Measurements from ENCODE around the gene SPAG5. TPM values are rescaled to one million over a fixed set of nuclear protein-coding genes. Genes with fewer than 3 reads are reported as not detected.

The SPAG5 gene
- total and polyA plus RNA-seq, 10 of the 15 experiments (the other 5 are each of a cell fraction or from before 2014, with no cell fraction given) = 73.5 to 171 (median 106) TPM

GRCh38 chr17:28544402-28545140 is 54.3 kb downstream of the SPAG5 start:
- ATAC-seq (no peak), DNase-seq (ENCODE audit: low read depth, low spot score) (no peak), FAIRE-seq (no peak)
- intact Hi-C loops (cut with micrococcal nuclease; ENCODE audit: unreplicated experiment) (loop anchor here (2.0 to 10.0 kb wide), 4 partner anchors 44 to 170 kb away; partner anchors contain the start of genes SARM1 and VTN), in situ Hi-C loops (cut with MboI) (loop anchor here (5.0 to 10.0 kb wide), 2 partner anchors 47 to 170 kb away; partner anchors contain the start of genes SARM1 and VTN)
- no peak overlapping the region for H3K4me3 ChIP-seq
- no peak overlapping the region for H3K27ac ChIP-seq (ENCODE audit: control insufficient read depth, insufficient read depth)
- no peak overlapping the region for H3K4me2 ChIP-seq (ENCODE audit: control insufficient read depth, insufficient read depth)
- H3K9ac ChIP-seq (ENCODE audit: control insufficient read depth, insufficient read depth, low read length) = no peak overlapping the region
- RAD21 ChIA-PET (ENCODE audit: unreplicated experiment) = interaction anchor here (0.6 to 1.4 kb wide), 5 partner anchors 21 to 746 kb away, joined by 3 to 6 read pairs (median 4); no protein-coding TSS in a partner anchor
- H2AFZ ChIP-seq (ENCODE audit: control insufficient read depth, low read depth, low read length) = no peak overlapping the region
- SMC1A ChIA-PET (ENCODE audit: uncharacterized antibody, unreplicated experiment) = interaction anchor here (0.7 to 2.4 kb wide), 4 partner anchors 25 to 49 kb away, joined by 3 to 10 read pairs (median 4); no protein-coding TSS in a partner anchor
- POLR2A ChIA-PET = interaction anchor here (0.6 to 1.5 kb wide), 8 partner anchors 12 to 350 kb away, joined by 3 to 7 read pairs (median 4); partner anchors contain the start of genes IFT20 and TNFAIP1
- no TSS peak for BruUV-seq (replicated peaks)
- H3K36me3 ChIP-seq (ENCODE audit: control insufficient read depth in 2 of 2, insufficient read depth in 2 of 2, low read length in 1 of 2) = peaks cover 2 to 3% of the 10 kb centered on the region in 2 experiments; a peak in 1 of 4 replicates
- H3K27me3 ChIP-seq (replicated peaks in 1 of 2; ENCODE audit: control insufficient read depth in 2 of 2, insufficient read depth in 2 of 2, low read length in 1 of 2) = no peaks in the 10 kb centered on the region
- H3K4me1 ChIP-seq (ENCODE audit: control insufficient read depth, insufficient read depth, low read length) = peaks cover 26% of the 10 kb centered on the region
- CTCF ChIA-PET = interaction anchor here (0.6 to 13.9 kb wide), 2 partner anchors 47 to 404 kb away, joined by 3 to 316 read pairs; no protein-coding TSS in a partner anchor
- H4K20me1 ChIP-seq (ENCODE audit: control insufficient read depth, insufficient read depth) = no peaks in the 10 kb centered on the region
- 54% methylated on average over 4 of the region's 4 CpGs for WGBS (ENCODE audit: insufficient coverage, insufficient replicate concordance, low lambda C conversion rate, missing lambda C conversion rate)
- no peaks in the 10 kb centered on the region for H3K9me3 ChIP-seq (replicated peaks; ENCODE audit: control insufficient read depth, insufficient read depth, low read length)
- H3K79me2 ChIP-seq (ENCODE audit: control insufficient read depth, insufficient read depth, low read length) = peaks cover 22% of the 10 kb centered on the region
- TF ChIP-seq POLR2AphosphoS5 (IDR thresholded peaks at IDR 0.05; ENCODE audit: low read length) = no peak
- TF ChIP-seq IKZF2 (IDR thresholded peaks at IDR 0.05) = no peak
- TF ChIP-seq YY1 (IDR thresholded peaks at IDR 0.05; ENCODE audit: low read depth, low read length) = no peak
- no peak for TF ChIP-seq MYC (IDR thresholded peaks at IDR 0.05; ENCODE audit: insufficient read depth, insufficient read length, insufficient replicate concordance, low read length, severe bottlenecking)
- no peak for TF ChIP-seq PRDM15 (CRISPR knock-in tag; IDR thresholded peaks at IDR 0.05)
- no peak for TF ChIP-seq FOXK2 (IDR thresholded peaks at IDR 0.05)
- TF ChIP-seq MTA2 (IDR thresholded peaks at IDR 0.05; ENCODE audit: low read depth) = no peak
- no peak for TF ChIP-seq MEF2B (IDR thresholded peaks at IDR 0.05; ENCODE audit: partially characterized antibody, poor library complexity, severe bottlenecking)
- no peak for TF ChIP-seq ZNF217 (IDR thresholded peaks at IDR 0.05)
- no peak for TF ChIP-seq PML (IDR thresholded peaks at IDR 0.05; ENCODE audit: low read length)
- no peak for TF ChIP-seq FOS (IDR thresholded peaks at IDR 0.05; ENCODE audit: borderline replicate concordance, extremely low read depth, insufficient read length)
- TF ChIP-seq E2F4 (IDR thresholded peaks at IDR 0.05; ENCODE audit: low read depth, low read length) = no peak
- no peak for TF ChIP-seq MYB (IDR thresholded peaks at IDR 0.05; ENCODE audit: borderline replicate concordance, low read depth, low read length)
- no peak for TF ChIP-seq SPI1 (IDR thresholded peaks at IDR 0.05; ENCODE audit: borderline replicate concordance, insufficient read depth, low read depth, low read length)
- no peak for TF ChIP-seq CTCF (IDR thresholded peaks at IDR 0.05 in 2 of 3, conservative IDR thresholded peaks at IDR 0.05 in 1 of 3; ENCODE audit: control insufficient read depth in 2 of 3, extremely low read depth in 1 of 3, insufficient read depth in 1 of 3, low read depth in 3 of 3, low read length in 3 of 3)
- TF ChIP-seq RB1 (IDR thresholded peaks at IDR 0.05; ENCODE audit: borderline replicate concordance) = no peak

Measured in GM12878 (cell line).